DND-41 (cell line): ENCODE data around the gene PCNX1.

Source experiments
- ATAC-seq: fragments of 200-7000 bp; cut with Tn5 transposase; 3 replicates; pipeline ENCODE4 v1.9.1; 2021; ENCODE audit warnings: low read depth; ENCODE audit not compliant: insufficient read depth
- DNase-seq: peaks from one replicate; pipeline ENCODE4 v3.0.0-alpha.2; 2020
- H2AFZ ChIP-seq: 2 replicates; pipeline ENCODE4 v1.6.0; 2012; ENCODE audit warnings: low read depth, low read length
- H3K27ac ChIP-seq: 2 replicates; pipeline ENCODE4 v1.5.1; 2012; ENCODE audit warnings: low read length, inconsistent platforms
- H3K27me3 ChIP-seq: fragments of 200-600 bp; sonication (generic); 2 replicates; pipeline ENCODE4 v1.6.0; 2012; ENCODE audit warnings: low read length, mild to moderate bottlenecking, inconsistent platforms; ENCODE audit not compliant: insufficient read depth, poor library complexity
- H3K36me3 ChIP-seq: 2 replicates; pipeline ENCODE4 v1.5.1; 2012; ENCODE audit warnings: low read length, inconsistent platforms; ENCODE audit not compliant: insufficient read depth
- H3K4me1 ChIP-seq: 2 replicates; pipeline ENCODE4 v1.5.1; 2012; ENCODE audit warnings: mild to moderate bottlenecking, low read length; ENCODE audit not compliant: insufficient read depth
- H3K4me2 ChIP-seq: 2 replicates; pipeline ENCODE4 v1.6.0; 2012; ENCODE audit warnings: mild to moderate bottlenecking, moderate library complexity, low read length, inconsistent platforms; ENCODE audit not compliant: insufficient read depth
- H3K4me3 ChIP-seq, 2 experiments: fragments of 200-600 bp in 1 of 2; shearing (Covaris generic) in 1 of 2; 2 replicates each; pipeline ENCODE4 v1.5.1; 2012 to 2016; ENCODE audit warnings: inconsistent platforms in 2 of 2, low read length in 2 of 2, mild to moderate bottlenecking in 2 of 2, low read depth in 1 of 2, moderate library complexity in 1 of 2
- H3K79me2 ChIP-seq: 2 replicates; pipeline ENCODE4 v1.6.0; 2012; ENCODE audit warnings: low read length, inconsistent platforms; ENCODE audit not compliant: insufficient read depth
- H3K9ac ChIP-seq: 2 replicates; pipeline ENCODE4 v1.6.0; 2012; ENCODE audit warnings: low read depth, mild to moderate bottlenecking, inconsistent platforms, low read length, moderate library complexity
- H3K9me3 ChIP-seq: 2 replicates; pipeline ENCODE4 v1.5.1; 2012; ENCODE audit warnings: low read length, moderate library complexity, mild to moderate bottlenecking, inconsistent platforms; ENCODE audit not compliant: insufficient read depth, severe bottlenecking
- H4K20me1 ChIP-seq: 2 replicates; pipeline ENCODE4 v1.6.0; 2012; ENCODE audit warnings: low read length; ENCODE audit not compliant: insufficient read depth
- CTCF ChIP-seq: IDR thresholded peaks from 2 replicates; pipeline ENCODE4 v1.5.1; 2012; ENCODE audit warnings: borderline replicate concordance, low read length, moderate library complexity, mild to moderate bottlenecking; ENCODE audit not compliant: poor library complexity, severe bottlenecking; ENCODE audit errors: extremely low read depth
- EZH2 ChIP-seq: IDR thresholded peaks from 3 replicates; pipeline ENCODE4 v1.6.1; 2012; ENCODE audit warnings: borderline replicate concordance, low read depth, mild to moderate bottlenecking, moderate library complexity, low read length, inconsistent platforms; ENCODE audit not compliant: severe bottlenecking

The PCNX1 gene

GRCh38 chr14:71060274-71060673 lies 153.0 kb downstream of the PCNX1 start:
- Histone ChIP-seq H3K4me2 (no peak overlapping the region), H3K9me3 (no peaks in the 10 kb centered on the region), H3K36me3 (peaks cover 71% of the 10 kb centered on the region), H4K20me1 (no peaks in the 10 kb centered on the region), H3K79me2 (no peaks in the 10 kb centered on the region), H2AFZ (no peak overlapping the region), H3K27me3 (no peaks in the 10 kb centered on the region), H3K27ac (no peak overlapping the region), H3K4me3 (no peak overlapping the region), H3K9ac (no peak overlapping the region), H3K4me1 (no peaks in the 10 kb centered on the region)
- ATAC-seq: no peak
- DNase-seq: no peak
- TF ChIP-seq CTCF: no peak
- no peak for TF ChIP-seq EZH2

- H3K4me3 ChIP-seq: no peak overlapping the region
- H3K4me1 ChIP-seq: no peaks in the 10 kb centered on the region
- no peaks in the 10 kb centered on the region for H3K9me3 ChIP-seq
- no peak overlapping the region for H2AFZ ChIP-seq
- no peak overlapping the region for H3K27ac ChIP-seq
- H3K9ac ChIP-seq: no peak overlapping the region
- H3K79me2 ChIP-seq: no peaks in the 10 kb centered on the region
- ATAC-seq: no peak
- no peaks in the 10 kb centered on the region for H3K27me3 ChIP-seq
- TF ChIP-seq EZH2: no peak
- TF ChIP-seq CTCF: no peak
- H3K4me2 ChIP-seq: no peak overlapping the region
- no peak for DNase-seq
- no peaks in the 10 kb centered on the region for H4K20me1 ChIP-seq
- H3K36me3 ChIP-seq: peaks cover 69% of the 10 kb centered on the region
Measured at GRCh38 chr14:71060825-71061455, 153.7 kb downstream of the PCNX1 start.

GRCh38 chr14:71061458-71061857 lies 154.2 kb downstream of the PCNX1 start:
- Histone ChIP-seq H3K36me3 (peaks cover 66% of the 10 kb centered on the region), H3K27me3 (no peaks in the 10 kb centered on the region)

More at GRCh38 chr14:71061458-71061857, 154.2 kb downstream of the PCNX1 start:
- no peak for ATAC-seq
- Histone ChIP-seq H3K9me3 (no peaks in the 10 kb centered on the region), H3K79me2 (no peaks in the 10 kb centered on the region), H2AFZ (no peak overlapping the region), H3K4me2 (no peak overlapping the region), H4K20me1 (no peaks in the 10 kb centered on the region), H3K27ac (no peak overlapping the region), H3K9ac (no peak overlapping the region), H3K4me3 (no peak overlapping the region), H3K4me1 (no peaks in the 10 kb centered on the region)
- DNase-seq: no peak
- no peak for TF ChIP-seq CTCF
- TF ChIP-seq EZH2: no peak
